Heart left ventricle (tissue), 16 donors: ENCODE measurements around the gene VAPA. TPM values are rescaled to one million over a fixed set of nuclear protein-coding genes. Genes with fewer than 3 reads are reported as not detected.

Experiments used
- ATAC-seq, 4 donors: fragments of 200-7000 bp; cut with Tn5 transposase; one replicate each; pipeline ENCODE4 v1.9.1; 2020 to 2022; ENCODE audit warnings: moderate library complexity in 4 of 4, mild to moderate bottlenecking in 3 of 4, moderate number of reproducible peaks in 1 of 4
- DNase-seq, 5 donors: peaks; one replicate each; pipeline ENCODE4 v3.0.0-alpha.2; 2020
- H3K27ac ChIP-seq, 12 donors: fragments of 200-600 bp; sonication (generic) in 4 of 12; one replicate each; pipeline versions ENCODE4 v1.5.0 to v1.8.0; 2016 to 2022; ENCODE audit warnings: mild to moderate bottlenecking in 2 of 12
- H3K27me3 ChIP-seq, 9 donors: fragments of 200-600 bp; sonication (generic) in 2 of 9; one replicate each; pipeline versions ENCODE4 v1.5.1 to v1.8.0; 2016 to 2022; ENCODE audit warnings: mild to moderate bottlenecking in 3 of 9
- H3K36me3 ChIP-seq, 9 donors: fragments of 200-600 bp; sonication (generic) in 2 of 9; one replicate each; pipeline versions ENCODE4 v1.5.0 to v1.8.0; 2018 to 2022; ENCODE audit warnings: mild to moderate bottlenecking in 2 of 9
- H3K4me1 ChIP-seq, 12 donors: fragments of 200-600 bp; sonication (generic) in 4 of 12; one replicate each; pipeline versions ENCODE4 v1.5.0 to v1.8.0; 2016 to 2022; ENCODE audit warnings: mild to moderate bottlenecking in 3 of 12
- H3K4me3 ChIP-seq, 12 donors: fragments of 200-600 bp; sonication (generic) in 4 of 12; one replicate each; pipeline versions ENCODE4 v1.5.0 to v1.8.0; 2017 to 2022; ENCODE audit warnings: mild to moderate bottlenecking in 9 of 12, moderate library complexity in 4 of 12
- H3K9me3 ChIP-seq, 12 donors: fragments of 200-600 bp; sonication (generic) in 4 of 12; one replicate each; pipeline versions ENCODE4 v1.5.0 to v1.8.0; 2016 to 2022; ENCODE audit warnings: mild to moderate bottlenecking in 1 of 12
- CTCF ChIP-seq, 12 donors: fragments of 200-600 bp; sonication (generic) in 4 of 12; IDR thresholded peaks; one replicate each; pipeline versions ENCODE4 v1.5.0 to v1.8.0; 2018 to 2022; ENCODE audit warnings: antibody characterized with exemption in 12 of 12, mild to moderate bottlenecking in 5 of 12
- POLR2A ChIP-seq, 2 donors: fragments of 450-650 bp; IDR thresholded peaks; one replicate each; pipeline ENCODE4 v1.6.1; 2017; ENCODE audit warnings: antibody characterized with exemption in 2 of 2, mild to moderate bottlenecking in 2 of 2, moderate library complexity in 2 of 2
- WGBS, 4 donors: extraction: QIAGEN DNeasy Blood & Tissue Kit in 2 of 4; methylation state at CpG; one replicate each; pipeline versions ENCODE4 v1.1.5 to v1.1.7; 2013 to 2018; 5-methylcytosine and 5-hydroxymethylcytosine counted together
- intact Hi-C, 10 donors: fragments of 100-400 bp; cut with DNase I; formaldehyde crosslinking; loops; one replicate each; pipeline versions ENCODE4 v1.11.1 to v1.14.2; 2022
- polyA plus RNA-seq, 2 donors: library from polyadenylated mRNA; stranded (reverse); fragments of 200-250 nt; gene quantifications; one replicate each; pipeline ENCODE4 v1.2.3, GENCODE V29; 2013
- total RNA-seq, 9 donors: library from RNA; depleted of rRNA in 2 of 9; stranded (reverse); fragments of >200 nt in 2 of 9; fragmentation: NEBNext Ultra II Directional in 3 of 9; extraction: Animal tissue kit (Norgen Biotek cat#: 25700) in 3 of 9; gene quantifications; one replicate each; pipeline versions ENCODE4 v1.1.0 to v1.2.4, GENCODE V29; 2016 to 2023
- donor health status: ischemic (EF 13 %, LVEDD 7.1; RV severe dilation, severe dysfunction).
- donor health status: healthy with polysubstance abuse.
- donor health status: DM: no; HTN: yes; CAD: no.
- donor health status: DM: no; HTN: no; CAD: no.
- donor health status: ischemic (EF 25% LVEDD 6.9; RV normal size, moderate dysfunction).
- donor health status: ischemic (EF 25% LVEDD 5.7; RV mildly dilated, moderate dysfunction).
- donor health status: healthy.
- donor health status: DM: yes; HTN: yes; CAD: no.
- donor health status: ischemic (EF 35%, LVEDD 5.7; RV mildly dilated, moderate dysfunction).
- donor health status: nonischemic (EF 11% LVEDD 7.7; RV severe dilation, severe dysfunction).
- donor health status: DM: yes; HTN: yes; CAD: no.
- donor health status: PGD.
- donor health status: ischemic (EF 29% LVEDD 5.4; RV normal size, mild dysfunction).
- donor health status: nonischemic (EF 23%, LVEDD 6.1; RV moderate dilation, normal function).

VAPA gene
- total and polyA plus RNA-seq, 11 donors: 107 to 289 (median 201) TPM

- intact Hi-C loops: no loop called here
- H3K27me3 ChIP-seq: no peaks in the 10 kb centered on the region
Measured at GRCh38 chr18:9968081-9968848, 54.4 kb downstream of the VAPA start.

GRCh38 chr18:9969247-9969646, 55.4 kb downstream of the VAPA start:
- peak in 1 of 4 donors; percentile 11 for ATAC-seq
- peaks cover 0 to 12% (median 0%) of the 10 kb centered on the region in 12 donors for H3K4me1 ChIP-seq
- no peak overlapping the region for H3K27ac ChIP-seq
- peak overlapping the region in 1 of 12 donors; percentile 38 for H3K4me3 ChIP-seq
- 68 to 84% (median 76%) methylated on average over 14 of the region's 14 CpGs for WGBS, 4 donors
- no peaks in the 10 kb centered on the region for H3K36me3 ChIP-seq
- H3K9me3 ChIP-seq: no peaks in the 10 kb centered on the region
- DNase-seq: no peak
- TF ChIP-seq CTCF (IDR thresholded peaks at IDR 0.05) (no peak), POLR2A (IDR thresholded peaks at IDR 0.05) (no peak)
- intact Hi-C loops: no loop called here
- H3K27me3 ChIP-seq: no peaks in the 10 kb centered on the region

More at GRCh38 chr18:9968081-9968848, 54.4 kb downstream of the VAPA start:
- Histone ChIP-seq H3K36me3 (no peaks in the 10 kb centered on the region), H3K27ac (no peak overlapping the region), H3K4me3 (peak overlapping the region in 3 of 12 donors; percentile 7 to 38 (median 17)), H3K9me3 (no peaks in the 10 kb centered on the region), H3K4me1 (peaks cover 0 to 12% (median 0%) of the 10 kb centered on the region in 12 donors)
- WGBS, 4 donors: 56 to 70% (median 62%) methylated on average over 31 of the region's 31 CpGs
- ATAC-seq (peak in 3 of 4 donors; percentile 8 to 38 (median 18)), DNase-seq (no peak)
- TF ChIP-seq CTCF (IDR thresholded peaks at IDR 0.05): no peak
- TF ChIP-seq POLR2A (IDR thresholded peaks at IDR 0.05): no peak

- TF ChIP-seq CTCF (IDR thresholded peaks at IDR 0.05) (peak; percentile 68 to 88 (median 81)), POLR2A (IDR thresholded peaks at IDR 0.05) (no peak)
- Histone ChIP-seq H3K27ac (no peak overlapping the region), H3K4me1 (peaks cover 0 to 12% (median 0%) of the 10 kb centered on the region in 12 donors), H3K4me3 (no peak overlapping the region), H3K27me3 (no peaks in the 10 kb centered on the region), H3K9me3 (peaks cover 0 to 20% (median 9%) of the 10 kb centered on the region in 12 donors), H3K36me3 (no peaks in the 10 kb centered on the region)
- peak in 4 of 5 donors; percentile 47 to 73 (median 66) for DNase-seq
- 4 to 10% (median 8%) methylated on average over 4 of the region's 4 CpGs for WGBS, 4 donors
- intact Hi-C loops: loop anchor here (1.0 to 10.0 kb wide), 5 partner anchors 547 to 1183 kb away; no protein-coding TSS in a partner anchor
- peak; percentile 12 to 76 (median 68) for ATAC-seq
Measured at GRCh38 chr18:9971313-9971920, 57.6 kb downstream of the VAPA start.

GRCh38 chr18:9973470-9973869, 59.7 kb downstream of the VAPA start:
- Histone ChIP-seq H3K4me1 (peaks cover 0 to 11% (median 0%) of the 10 kb centered on the region in 12 donors), H3K27me3 (no peaks in the 10 kb centered on the region), H3K36me3 (no peaks in the 10 kb centered on the region), H3K9me3 (peaks cover 0 to 32% (median 9%) of the 10 kb centered on the region in 12 donors), H3K27ac (no peak overlapping the region), H3K4me3 (no peak overlapping the region)
- WGBS, 4 donors: 71 to 90% (median 80%) methylated on average over 3 to 4 of the region's 4 CpGs
- peak in 1 of 4 donors; percentile 11 for ATAC-seq
- TF ChIP-seq POLR2A (IDR thresholded peaks at IDR 0.05): no peak
- no peak for TF ChIP-seq CTCF (IDR thresholded peaks at IDR 0.05)
- intact Hi-C loops: loop anchor here in 1 of 10 donors (10.0 kb wide), 1 partner anchor 1181 kb away; no protein-coding TSS in a partner anchor
- no peak for DNase-seq
